ACHN (cell line): ENCODE measurements around the gene TCEA3.
A peak's percentile ranks its signal among the peaks of the same experiment; 100 is the strongest.

Experiments
- DNase-seq: peaks from one replicate; pipeline ENCODE4 v3.0.0-alpha.2; 2015
- in situ Hi-C: cut with HindIII; loops from 2 replicates; pipeline ENCODE4 v1.10.0; 2017; ENCODE audit warnings: low sequenced_read_pairs, low pct_ligation_motif_present, low pct_unique_long_range_greater_than_20kb

TCEA3 gene

GRCh38 chr1:23425193-23425494, 596 bp upstream of the TCEA3 start:
- no peak for DNase-seq
- in situ Hi-C loops = no loop called here

DNA sequence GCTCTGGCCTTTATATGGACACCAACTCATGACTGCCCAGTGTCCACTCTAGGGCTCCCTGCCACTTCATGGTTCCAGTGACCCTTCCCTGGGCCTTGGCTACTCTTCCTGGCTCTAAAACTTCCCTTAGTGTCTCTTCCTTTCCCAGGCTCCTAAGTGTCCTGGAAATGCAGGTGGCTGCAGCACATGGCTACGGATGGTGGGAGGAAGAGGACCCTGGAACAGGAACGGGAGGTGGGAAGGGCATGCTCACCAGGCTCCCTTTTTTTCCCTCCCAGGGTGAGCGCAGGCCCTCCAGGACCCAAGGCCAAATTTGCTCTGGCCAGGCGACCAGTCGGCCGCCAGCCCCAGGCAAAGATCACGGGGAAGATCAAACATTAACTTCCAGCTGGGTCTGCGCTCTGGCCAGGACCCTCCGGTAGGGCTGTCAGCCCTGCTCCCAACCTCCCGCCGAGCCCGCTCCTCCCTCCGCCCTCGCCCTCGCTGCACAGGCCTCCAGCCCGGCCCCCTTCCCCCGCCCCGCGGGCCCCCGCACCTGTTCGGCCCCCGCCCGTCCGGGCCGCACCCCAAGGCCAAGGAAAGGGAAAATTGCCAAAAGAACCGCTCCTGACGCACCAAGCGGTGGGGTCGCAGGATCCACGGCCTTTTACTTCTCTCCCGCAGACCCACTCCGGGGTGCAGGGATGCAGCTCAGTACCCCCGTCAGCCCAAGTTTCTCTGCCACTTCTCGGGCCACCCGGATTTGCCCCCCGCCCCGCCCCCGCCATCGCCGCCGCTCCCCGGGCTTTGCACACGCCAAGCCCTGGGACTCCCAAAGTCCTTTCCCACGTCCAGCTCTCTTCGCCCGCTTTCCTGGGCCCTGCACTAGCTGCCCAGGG, 894 bp downstream of the TCEA3 start:
- in situ Hi-C loops = no loop called here
- DNase-seq = no peak

GRCh38 chr1:23422941-23423340, 1.6 kb downstream of the TCEA3 start:
- DNase-seq = no peak
- in situ Hi-C loops = no loop called here

- DNase-seq = no peak
- in situ Hi-C loops = no loop called here
Measured at GRCh38 chr1:23422241-23422877, 2.2 kb downstream of the TCEA3 start.

DNA sequence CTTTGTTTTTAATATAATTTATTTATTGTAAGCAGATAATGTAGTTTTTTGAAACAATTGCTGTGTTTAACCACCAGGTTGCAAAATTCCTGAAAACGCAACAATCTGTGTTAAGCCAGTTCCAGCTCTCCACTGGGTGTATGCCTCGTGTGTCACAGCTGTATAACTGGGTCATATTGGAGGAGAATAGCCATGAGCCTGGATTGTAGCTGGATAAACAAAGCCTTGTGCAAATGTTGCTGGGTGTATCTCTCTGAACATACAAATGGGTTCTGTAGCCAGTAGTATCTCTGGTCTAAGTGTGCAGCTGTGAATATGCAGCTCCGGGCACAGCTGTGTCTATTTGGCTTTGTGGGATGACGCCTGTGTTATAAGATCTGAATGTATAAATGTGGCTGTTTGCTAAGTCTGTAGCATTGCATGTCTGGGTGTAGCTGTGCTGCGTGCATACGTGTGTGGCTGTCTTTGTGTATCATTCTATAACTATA, 2.8 kb downstream of the TCEA3 start:
- in situ Hi-C loops = no loop called here

DNA sequence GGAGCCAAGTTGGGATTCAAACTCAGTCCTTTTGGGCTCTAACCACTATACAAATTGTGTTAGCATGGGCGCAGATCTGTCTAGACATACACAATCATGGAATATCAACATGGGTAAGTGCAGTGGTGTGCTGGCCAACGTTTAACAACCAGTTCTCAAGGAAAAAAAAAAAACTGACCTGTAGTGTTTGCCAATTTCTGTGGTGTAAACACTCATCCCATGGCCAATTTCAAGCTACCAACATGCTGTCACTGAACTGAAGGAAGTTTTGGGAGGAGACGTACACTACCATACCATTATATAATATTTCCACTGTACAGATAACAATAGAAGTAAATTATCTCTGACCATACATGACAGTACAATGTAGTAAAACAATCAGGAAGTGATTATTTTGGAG, 3.2 kb downstream of the TCEA3 start:
- in situ Hi-C loops = no loop called here

More for the DNA sequence above, 2.8 kb downstream of the TCEA3 start:
- DNase-seq = no peak

DNA sequence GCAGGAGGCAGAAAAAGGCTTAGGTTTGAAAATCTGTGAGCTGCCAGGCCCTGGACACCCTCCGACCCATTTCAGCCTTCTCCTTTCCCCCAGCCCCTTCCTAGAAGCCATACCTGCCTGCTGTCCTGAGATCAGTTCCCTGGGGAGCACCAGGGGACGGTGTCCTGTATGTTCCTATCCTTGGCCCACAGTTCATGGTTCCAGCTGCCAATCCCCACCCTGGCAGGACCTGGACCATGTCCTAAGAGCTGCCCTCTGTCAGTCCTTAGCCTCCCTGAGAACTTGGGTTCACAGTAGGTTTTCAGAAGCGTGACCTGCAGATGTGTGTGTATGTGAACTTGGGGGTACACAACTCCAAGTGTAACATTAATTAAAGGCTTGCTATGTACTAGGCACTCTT, 3.8 kb downstream of the TCEA3 start:
- DNase-seq = no peak
- in situ Hi-C loops = no loop called here

More for the DNA sequence above, 3.2 kb downstream of the TCEA3 start:
- DNase-seq = no peak

DNA sequence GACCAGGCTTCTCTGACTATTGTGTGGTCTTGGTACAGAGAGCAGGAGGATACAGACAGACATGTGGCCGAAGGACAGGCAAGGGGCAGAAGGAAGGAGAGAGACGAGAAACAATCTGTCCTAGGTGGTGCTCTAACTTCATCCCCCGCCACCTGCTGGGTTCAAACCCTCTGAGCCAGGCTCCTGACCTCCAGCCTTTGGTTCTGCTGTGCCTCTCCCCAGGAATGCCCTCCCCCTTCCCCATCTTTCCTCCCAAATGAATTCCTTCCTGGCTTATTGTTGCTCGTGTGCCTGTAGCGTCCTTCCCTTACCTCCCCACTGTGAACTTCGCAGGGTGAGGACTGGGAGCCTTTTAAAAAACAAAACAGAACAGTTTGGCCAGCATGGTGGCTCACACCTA, 5.4 kb downstream of the TCEA3 start:
- in situ Hi-C loops = no loop called here
- DNase-seq = no peak

GRCh38 chr1:23417570-23417969, 7.0 kb downstream of the TCEA3 start:
- no peak for DNase-seq
- in situ Hi-C loops = no loop called here

DNA sequence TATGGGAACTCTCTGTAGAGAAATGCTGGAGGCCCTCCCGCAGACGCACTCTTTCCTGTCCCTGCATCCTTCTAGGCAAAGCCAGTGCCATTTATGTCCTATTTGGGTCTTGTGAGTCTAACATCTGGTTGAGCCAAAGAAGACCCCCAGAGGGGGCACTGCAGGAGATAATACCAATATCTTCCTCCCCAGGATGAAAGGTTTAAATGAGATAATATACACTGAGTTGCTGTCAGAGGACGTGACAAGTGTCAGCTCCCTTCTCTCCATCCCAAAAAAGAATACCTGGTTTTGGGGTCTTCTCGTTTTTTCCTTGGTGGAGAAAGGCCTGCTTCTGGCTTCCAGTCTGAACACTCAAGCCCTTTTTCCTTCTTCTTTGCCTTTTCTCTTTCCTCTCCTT, 7.6 kb downstream of the TCEA3 start:
- in situ Hi-C loops = no loop called here
- no peak for DNase-seq

- no peak for DNase-seq
- in situ Hi-C loops = no loop called here
Measured at GRCh38 chr1:23408797-23409290, 15.7 kb downstream of the TCEA3 start.

DNA sequence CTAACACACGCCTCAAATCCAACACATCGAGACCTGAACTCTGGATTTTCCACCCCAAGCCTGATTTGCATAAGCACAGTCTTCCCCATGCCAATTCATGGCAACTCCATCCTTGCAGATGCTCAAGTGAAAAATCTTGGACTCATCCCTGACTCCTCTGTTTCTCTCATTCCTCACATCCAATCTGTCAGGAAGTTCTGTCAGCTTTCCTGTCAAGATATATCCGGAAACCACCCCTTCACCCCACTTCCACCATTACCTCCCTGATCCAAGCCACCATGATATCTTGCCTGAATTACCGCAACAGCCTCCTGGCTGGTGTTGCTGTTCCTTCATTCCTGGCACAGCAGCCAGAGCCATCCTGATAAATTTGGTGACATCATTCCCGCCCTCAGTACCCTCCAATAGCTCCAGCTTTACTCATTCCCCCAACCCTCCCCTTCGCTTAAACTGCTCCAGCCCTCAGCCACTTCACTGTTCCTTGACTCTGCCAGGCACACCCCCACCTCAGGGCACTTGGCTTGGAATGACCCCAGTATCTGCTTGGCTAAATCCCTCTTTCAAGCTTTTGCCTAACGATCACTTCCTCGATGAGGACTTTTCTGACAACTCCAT, 17.4 kb downstream of the TCEA3 start:
- in situ Hi-C loops = no loop called here
- no peak for DNase-seq

DNA sequence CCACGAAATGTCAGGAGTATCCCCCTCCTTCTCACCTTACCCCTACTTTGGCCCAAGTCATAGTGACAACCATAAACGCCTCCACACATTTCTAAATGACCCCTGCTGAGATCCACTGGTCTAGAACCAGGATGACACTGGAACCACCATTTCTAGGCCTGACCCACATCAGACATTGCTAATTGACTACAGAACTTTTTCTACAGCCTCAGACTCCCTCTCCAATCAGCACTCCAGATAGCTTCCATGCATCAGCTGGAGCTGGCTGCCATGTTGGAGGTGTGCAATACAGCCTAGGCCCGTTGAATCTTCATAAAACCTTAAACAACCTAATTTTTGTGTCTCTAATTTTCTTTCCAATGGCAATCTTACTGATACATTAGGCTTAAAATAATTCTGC, 18.6 kb downstream of the TCEA3 start:
- no peak for DNase-seq
- in situ Hi-C loops = no loop called here

DNA sequence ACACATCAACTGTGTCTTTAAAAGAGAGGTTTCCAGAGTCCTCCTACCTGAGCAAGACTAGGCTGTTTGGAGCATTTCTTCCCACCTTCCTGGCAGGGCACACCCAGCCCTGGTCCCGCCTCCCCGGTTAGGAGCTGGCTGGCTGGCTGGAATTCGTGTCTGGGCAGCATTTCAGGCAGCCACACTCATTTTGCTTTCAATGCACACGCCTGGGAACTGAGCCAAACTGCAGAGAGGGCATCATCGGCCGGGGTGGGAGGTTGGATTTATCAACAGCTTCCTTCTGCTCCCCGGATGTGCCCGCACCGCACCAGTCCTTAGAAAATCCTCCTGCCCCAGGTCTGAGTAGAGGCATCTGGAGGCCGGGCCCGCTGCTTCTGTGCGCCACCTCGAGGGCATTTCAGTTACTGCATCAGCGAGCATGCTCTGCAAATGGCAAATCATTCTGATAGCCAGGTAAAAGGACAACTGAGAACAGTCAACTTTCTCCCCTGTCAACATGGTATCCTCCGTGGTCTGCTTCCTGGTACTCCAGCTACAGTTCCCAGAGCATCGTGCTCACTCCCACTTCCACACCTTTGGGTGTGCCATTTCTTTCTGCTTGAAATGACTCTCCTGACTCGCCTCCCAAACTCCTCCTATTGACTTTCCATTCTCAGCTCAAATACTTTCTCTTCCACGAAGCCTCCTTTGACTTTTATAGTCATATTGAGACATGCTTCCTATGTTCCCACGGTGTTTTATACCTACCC, 20.6 kb downstream of the TCEA3 start:
- peak; percentile 98 for DNase-seq
- in situ Hi-C loops = no loop called here

- DNase-seq = no peak
- in situ Hi-C loops = no loop called here
Measured at GRCh38 chr1:23403355-23403734, 21.2 kb downstream of the TCEA3 start.

DNA sequence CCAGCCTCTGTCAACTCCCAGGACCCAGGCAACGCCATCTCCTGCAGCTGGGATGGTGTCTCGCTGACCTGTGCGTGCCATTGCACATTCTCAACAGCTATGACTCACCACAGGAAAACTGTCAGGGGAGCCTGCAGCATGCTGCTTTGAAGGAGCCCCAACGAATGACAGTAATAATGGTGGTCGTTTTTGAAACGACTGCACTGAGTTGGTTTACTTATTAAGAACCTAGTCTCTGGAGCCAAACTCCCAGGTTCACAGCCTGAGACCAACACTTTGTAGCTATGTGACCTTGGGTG, 21.6 kb downstream of the TCEA3 start:
- in situ Hi-C loops = no loop called here
- peak; percentile 88 for DNase-seq

DNA sequence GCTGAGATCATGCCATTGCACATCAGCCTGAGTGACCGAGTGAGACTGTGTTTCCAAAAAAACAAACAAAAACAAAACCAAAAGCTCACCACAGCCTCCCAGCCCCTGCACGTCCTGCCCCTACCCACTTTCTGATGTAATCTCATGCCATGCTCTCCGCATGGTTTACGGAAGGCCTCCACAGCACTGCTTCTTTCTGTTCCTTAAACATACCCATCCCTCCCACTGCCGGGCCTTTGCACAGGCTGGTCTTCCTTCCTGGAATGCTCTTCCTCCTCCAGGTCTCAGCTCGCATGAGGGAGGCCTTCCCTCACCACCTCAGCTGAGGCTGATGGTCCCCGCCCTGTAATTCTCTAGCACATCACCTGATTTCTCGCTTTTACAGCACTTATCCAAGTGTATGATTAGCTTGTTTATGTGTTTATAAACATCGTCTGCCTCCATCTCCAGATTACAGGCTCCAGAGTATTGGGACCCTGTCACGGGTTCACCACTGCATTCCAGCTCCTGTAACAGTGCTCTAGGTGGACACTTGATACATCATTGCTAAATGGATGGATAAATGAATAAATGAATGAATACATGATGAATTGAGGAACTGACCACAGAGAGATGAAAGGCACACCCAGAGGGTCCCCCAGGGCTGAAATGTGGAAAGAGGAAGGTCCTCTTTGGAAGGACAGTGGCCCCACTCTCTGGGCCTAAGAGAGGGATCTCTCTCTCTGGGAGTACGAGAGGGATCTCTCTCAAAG, 22.1 kb downstream of the TCEA3 start:
- in situ Hi-C loops = no loop called here
- DNase-seq = peak; percentile 16

DNA sequence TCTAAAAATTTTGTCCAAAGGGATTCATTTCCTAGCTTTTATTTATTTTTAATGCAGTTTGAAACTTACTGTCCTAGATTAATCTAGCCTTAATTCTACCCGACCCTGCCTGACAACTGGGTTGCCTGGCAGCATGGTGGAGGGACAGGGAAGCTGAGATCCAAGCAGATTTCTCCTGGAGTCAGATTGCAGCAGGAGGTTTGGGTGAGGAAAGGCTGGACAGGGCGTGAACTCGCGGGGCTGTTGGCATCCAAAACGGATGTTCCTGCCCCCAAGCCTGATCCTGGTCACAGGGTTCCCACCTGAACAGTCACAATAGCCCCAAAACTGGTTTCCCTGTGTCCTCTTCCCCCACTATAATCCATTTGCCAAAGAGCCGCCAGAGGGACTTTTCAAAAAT, 23.2 kb downstream of the TCEA3 start:
- in situ Hi-C loops = no loop called here
- DNase-seq = no peak
